Ovary (tissue), 9 donors: ENCODE data around the gene CNIH2. TPM values are rescaled to one million over a fixed set of nuclear protein-coding genes. Genes with fewer than 3 reads are reported as not detected.
"Not testable (repeated sequence)": the region's sequence is repeated elsewhere in the genome, so short reads cannot be mapped to it uniquely, and the experiment has no call there.

Experiments
- DNase-seq, 5 donors: peaks; one replicate each; pipeline ENCODE4 v3.0.0-alpha.2; 2019 to 2020
- H3K27ac ChIP-seq, 2 donors: fragments of 200-600 bp; one replicate each; pipeline versions ENCODE4 v1.5.1 to v1.8.0; 2019 to 2022
- H3K27me3 ChIP-seq: fragments of 200-600 bp; one replicate; pipeline ENCODE4 v1.8.0; 2022
- H3K36me3 ChIP-seq: fragments of 200-600 bp; sonication (generic); one replicate; pipeline ENCODE4 v1.5.1; 2019
- H3K4me1 ChIP-seq: one replicate; pipeline ENCODE4 v1.8.1; 2013; ENCODE audit warnings: mild to moderate bottlenecking, moderate library complexity; ENCODE audit not compliant: insufficient read depth
- H3K4me3 ChIP-seq: fragments of 200-600 bp; sonication (generic); one replicate; pipeline ENCODE4 v1.5.1; 2017
- H3K9me3 ChIP-seq, 2 donors: fragments of 200-600 bp in 1 of 2; sonication (generic) in 1 of 2; one replicate each; pipeline versions ENCODE4 v1.5.1 to v1.8.1; 2013 to 2019; ENCODE audit warnings: mild to moderate bottlenecking in 1 of 2, moderate library complexity in 1 of 2
- CTCF ChIP-seq, 3 donors: fragments of 450-650 bp in 2 of 3; fragments of 200-600 bp in 1 of 3; IDR thresholded peaks; one replicate each; pipeline versions ENCODE4 v1.5.1 to v1.8.0; 2016 to 2022; ENCODE audit warnings: antibody characterized with exemption in 3 of 3, mild to moderate bottlenecking in 1 of 3
- EP300 ChIP-seq: sonication (generic); formaldehyde crosslinking; IDR thresholded peaks from one replicate; pipeline ENCODE4 v1.6.1; 2017; ENCODE audit warnings: antibody characterized with exemption
- POLR2A ChIP-seq: fragments of 450-650 bp; IDR thresholded peaks from one replicate; pipeline ENCODE4 v1.6.1; 2017; ENCODE audit warnings: antibody characterized with exemption, mild to moderate bottlenecking, moderate library complexity
- WGBS, 3 donors: extraction: QIAGEN DNeasy Blood & Tissue Kit in 1 of 3; methylation state at CpG; one replicate each; pipeline versions ENCODE4 v1.1.5 to v1.1.7; 2013 to 2017; 5-methylcytosine and 5-hydroxymethylcytosine counted together
- intact Hi-C, 4 donors: fragments of 100-400 bp; cut with DNase I; formaldehyde crosslinking; loops; one replicate each; pipeline versions ENCODE4 v1.11.0 to v1.15.1; 2022 to 2023
- polyA plus RNA-seq, 2 donors: library from polyadenylated mRNA; stranded (reverse); fragments of 200-250 nt in 1 of 2; fragments of 350-450 nt in 1 of 2; fragmentation: Illumina TruSeq in 1 of 2; extraction: RNeasy Lipid Tissue Mini Kit (QIAGEN cat#74804) in 1 of 2; gene quantifications; one replicate each; pipeline ENCODE4 v1.2.3, GENCODE V29; 2013 to 2014
- total RNA-seq, 7 donors: library from RNA; depleted of rRNA in 2 of 7; stranded (reverse); fragments of >200 nt in 2 of 7; fragmentation: NEBNext Ultra II Directional in 3 of 7; extraction: Animal tissue kit (Norgen Biotek cat#: 25700) in 3 of 7; gene quantifications; one replicate each; pipeline versions ENCODE4 v1.1.0 to v1.2.4, GENCODE V29; 2016 to 2023
- donor health status: DM: no; HTN: no; CAD: no; lungs with moderate emphysema.
- donor health status: DM: no; HTN: no; CAD: no.
- donor health status: Bipolar disorder and iron deficiency.
- donor health status: DM: yes; HTN: yes; CAD: no.
- donor health status: DM: no; HTN: no; CAD: no.
- donor health status: DM: yes; HTN: yes; CAD: no.

The CNIH2 gene
- total and polyA plus RNA-seq, 9 donors = 0.33 to 2.5 (median 0.65) TPM; not detected in 1

- Histone ChIP-seq H3K9me3 (no peaks in the 10 kb centered on the region), H3K36me3 (no peaks in the 10 kb centered on the region), H3K27me3 (no peaks in the 10 kb centered on the region), H3K27ac (no peak overlapping the region), H3K4me3 (no peak overlapping the region), H3K4me1 (peaks cover 10% of the 10 kb centered on the region)
- 52 to 65% (median 53%) methylated on average over 8 of the region's 8 CpGs for WGBS, 3 donors
- TF ChIP-seq CTCF (IDR thresholded peaks at IDR 0.05) (no peak), EP300 (no peak)
- intact Hi-C loops = no loop called here
- DNase-seq = peak in 1 of 5 donors; percentile 22
Observed at GRCh38 chr11:66310324-66310723, 32.3 kb downstream of the CNIH2 start.

GRCh38 chr11:66310803-66311440 lies 32.9 kb downstream of the CNIH2 start:
- H3K27me3 ChIP-seq, H3K36me3 ChIP-seq, H3K4me3 ChIP-seq, H3K9me3 ChIP-seq: not testable (repeated sequence)
- Histone ChIP-seq H3K27ac (peak overlapping the region in 1 of 2 donors; percentile 92), H3K4me1 (peaks cover 16% of the 10 kb centered on the region)
- intact Hi-C loops = loop anchor here in 2 of 4 donors (1.0 kb wide), 1 partner anchor 17 kb away; no protein-coding TSS in a partner anchor
- peak in 1 of 5 donors; percentile 31 for DNase-seq
- WGBS, 3 donors = 68 to 80% (median 71%) methylated on average over 18 of the region's 18 CpGs

GRCh38 chr11:66311470-66311964 lies 33.5 kb downstream of the CNIH2 start:
- Histone ChIP-seq H3K9me3 (no peaks in the 10 kb centered on the region), H3K4me3 (peak overlapping the region; percentile 54), H3K4me1 (peaks cover 19% of the 10 kb centered on the region), H3K27ac (peak overlapping the region; percentile 78 to 92), H3K36me3 (no peaks in the 10 kb centered on the region), H3K27me3 (no peaks in the 10 kb centered on the region)
- intact Hi-C loops = loop anchor here in 2 of 4 donors (1.0 kb wide), 1 partner anchor 17 kb away; no protein-coding TSS in a partner anchor
- TF ChIP-seq EP300 (no peak), CTCF (IDR thresholded peaks at IDR 0.05) (no peak), POLR2A (no peak)
- DNase-seq = no peak
- WGBS, 3 donors = 21 to 23% (median 23%) methylated on average over 26 of the region's 26 CpGs

- WGBS, 3 donors = 0 to 1% (median 0%) methylated on average over 42 to 44 of the region's 44 CpGs
- peak; percentile 84 to 99 (median 97) for TF ChIP-seq CTCF (IDR thresholded peaks at IDR 0.05)
- no peak for TF ChIP-seq EP300
- TF ChIP-seq POLR2A = peak; percentile 18
- H3K4me3 ChIP-seq = peak overlapping the region; percentile 54
- no peaks in the 10 kb centered on the region for H3K27me3 ChIP-seq
- peaks cover 21% of the 10 kb centered on the region for H3K4me1 ChIP-seq
- peak; percentile 93 to 97 (median 95) for DNase-seq
- peak overlapping the region; percentile 78 to 92 for H3K27ac ChIP-seq
- no peaks in the 10 kb centered on the region for H3K9me3 ChIP-seq
- intact Hi-C loops = loop anchor here in 3 of 4 donors (1.0 kb wide), 1 partner anchor 16 kb away; no protein-coding TSS in a partner anchor
- no peaks in the 10 kb centered on the region for H3K36me3 ChIP-seq
Observed at GRCh38 chr11:66311965-66312548, 34.1 kb downstream of the CNIH2 start.
